DND-41 (cell line): ENCODE measurements around the gene P2RX1.

Experiments
- ATAC-seq: fragments of 200-7000 bp; cut with Tn5 transposase; 3 replicates; pipeline ENCODE4 v1.9.1; 2021; ENCODE audit warnings: low read depth; ENCODE audit not compliant: insufficient read depth
- DNase-seq: peaks from one replicate; pipeline ENCODE4 v3.0.0-alpha.2; 2020
- H2AFZ ChIP-seq: 2 replicates; pipeline ENCODE4 v1.6.0; 2012; ENCODE audit warnings: low read depth, low read length
- H3K27ac ChIP-seq: 2 replicates; pipeline ENCODE4 v1.5.1; 2012; ENCODE audit warnings: low read length, inconsistent platforms
- H3K27me3 ChIP-seq: fragments of 200-600 bp; sonication (generic); 2 replicates; pipeline ENCODE4 v1.6.0; 2012; ENCODE audit warnings: low read length, mild to moderate bottlenecking, inconsistent platforms; ENCODE audit not compliant: insufficient read depth, poor library complexity
- H3K36me3 ChIP-seq: 2 replicates; pipeline ENCODE4 v1.5.1; 2012; ENCODE audit warnings: low read length, inconsistent platforms; ENCODE audit not compliant: insufficient read depth
- H3K4me1 ChIP-seq: 2 replicates; pipeline ENCODE4 v1.5.1; 2012; ENCODE audit warnings: mild to moderate bottlenecking, low read length; ENCODE audit not compliant: insufficient read depth
- H3K4me2 ChIP-seq: 2 replicates; pipeline ENCODE4 v1.6.0; 2012; ENCODE audit warnings: mild to moderate bottlenecking, moderate library complexity, low read length, inconsistent platforms; ENCODE audit not compliant: insufficient read depth
- H3K4me3 ChIP-seq, 2 experiments: fragments of 200-600 bp in 1 of 2; shearing (Covaris generic) in 1 of 2; 2 replicates each; pipeline ENCODE4 v1.5.1; 2012 to 2016; ENCODE audit warnings: inconsistent platforms in 2 of 2, low read length in 2 of 2, mild to moderate bottlenecking in 2 of 2, low read depth in 1 of 2, moderate library complexity in 1 of 2
- H3K79me2 ChIP-seq: 2 replicates; pipeline ENCODE4 v1.6.0; 2012; ENCODE audit warnings: low read length, inconsistent platforms; ENCODE audit not compliant: insufficient read depth
- H3K9ac ChIP-seq: 2 replicates; pipeline ENCODE4 v1.6.0; 2012; ENCODE audit warnings: low read depth, mild to moderate bottlenecking, inconsistent platforms, low read length, moderate library complexity
- H3K9me3 ChIP-seq: 2 replicates; pipeline ENCODE4 v1.5.1; 2012; ENCODE audit warnings: low read length, moderate library complexity, mild to moderate bottlenecking, inconsistent platforms; ENCODE audit not compliant: insufficient read depth, severe bottlenecking
- H4K20me1 ChIP-seq: 2 replicates; pipeline ENCODE4 v1.6.0; 2012; ENCODE audit warnings: low read length; ENCODE audit not compliant: insufficient read depth
- CTCF ChIP-seq: IDR thresholded peaks from 2 replicates; pipeline ENCODE4 v1.5.1; 2012; ENCODE audit warnings: borderline replicate concordance, low read length, moderate library complexity, mild to moderate bottlenecking; ENCODE audit not compliant: poor library complexity, severe bottlenecking; ENCODE audit errors: extremely low read depth
- EZH2 ChIP-seq: IDR thresholded peaks from 3 replicates; pipeline ENCODE4 v1.6.1; 2012; ENCODE audit warnings: borderline replicate concordance, low read depth, mild to moderate bottlenecking, moderate library complexity, low read length, inconsistent platforms; ENCODE audit not compliant: severe bottlenecking

The P2RX1 gene

GRCh38 chr17:3947318-3947810 lies 31.1 kb upstream of the P2RX1 start:
- H3K27me3 ChIP-seq = no peaks in the 10 kb centered on the region
- no peak overlapping the region for H3K27ac ChIP-seq
- H2AFZ ChIP-seq = no peak overlapping the region
- DNase-seq (no peak), ATAC-seq (no peak)
- no peak overlapping the region for H3K4me2 ChIP-seq
- peaks cover 96% of the 10 kb centered on the region for H3K36me3 ChIP-seq
- TF ChIP-seq EZH2 (no peak), CTCF (no peak)
- no peak overlapping the region for H3K4me3 ChIP-seq
- no peaks in the 10 kb centered on the region for H3K9me3 ChIP-seq
- no peak overlapping the region for H3K9ac ChIP-seq
- peaks cover 47% of the 10 kb centered on the region for H3K79me2 ChIP-seq
- no peaks in the 10 kb centered on the region for H3K4me1 ChIP-seq
- peaks cover 66% of the 10 kb centered on the region for H4K20me1 ChIP-seq

GRCh38 chr17:3946711-3947235 lies 30.5 kb upstream of the P2RX1 start:
- H3K27me3 ChIP-seq = no peaks in the 10 kb centered on the region
- H2AFZ ChIP-seq = no peak overlapping the region
- no peaks in the 10 kb centered on the region for H3K9me3 ChIP-seq
- H3K4me3 ChIP-seq = no peak overlapping the region
- TF ChIP-seq CTCF (no peak), EZH2 (no peak)
- no peak overlapping the region for H3K27ac ChIP-seq
- peaks cover 96% of the 10 kb centered on the region for H3K36me3 ChIP-seq
- H4K20me1 ChIP-seq = peaks cover 62% of the 10 kb centered on the region
- peaks cover 45% of the 10 kb centered on the region for H3K79me2 ChIP-seq
- no peak overlapping the region for H3K9ac ChIP-seq
- DNase-seq (no peak), ATAC-seq (no peak)
- H3K4me2 ChIP-seq = no peak overlapping the region
- no peaks in the 10 kb centered on the region for H3K4me1 ChIP-seq

- H2AFZ ChIP-seq = no peak overlapping the region
- H3K9ac ChIP-seq = no peak overlapping the region
- no peaks in the 10 kb centered on the region for H3K9me3 ChIP-seq
- TF ChIP-seq CTCF (no peak), EZH2 (no peak)
- no peaks in the 10 kb centered on the region for H3K4me1 ChIP-seq
- ATAC-seq (peak; percentile 41; the same call in 2 of the 3 replicates), DNase-seq (no peak)
- no peaks in the 10 kb centered on the region for H3K27me3 ChIP-seq
- peaks cover 33% of the 10 kb centered on the region for H3K79me2 ChIP-seq
- H4K20me1 ChIP-seq = peaks cover 64% of the 10 kb centered on the region
- H3K27ac ChIP-seq = peak overlapping the region; percentile 31; the same call in 1 of the 2 replicates
- H3K4me2 ChIP-seq = no peak overlapping the region
- peaks cover 98% of the 10 kb centered on the region for H3K36me3 ChIP-seq
- H3K4me3 ChIP-seq = no peak overlapping the region
Measured at GRCh38 chr17:3944485-3945388, 28.5 kb upstream of the P2RX1 start.
